Measurements from ENCODE around the gene BTBD9.

The BTBD9 gene

DNA sequence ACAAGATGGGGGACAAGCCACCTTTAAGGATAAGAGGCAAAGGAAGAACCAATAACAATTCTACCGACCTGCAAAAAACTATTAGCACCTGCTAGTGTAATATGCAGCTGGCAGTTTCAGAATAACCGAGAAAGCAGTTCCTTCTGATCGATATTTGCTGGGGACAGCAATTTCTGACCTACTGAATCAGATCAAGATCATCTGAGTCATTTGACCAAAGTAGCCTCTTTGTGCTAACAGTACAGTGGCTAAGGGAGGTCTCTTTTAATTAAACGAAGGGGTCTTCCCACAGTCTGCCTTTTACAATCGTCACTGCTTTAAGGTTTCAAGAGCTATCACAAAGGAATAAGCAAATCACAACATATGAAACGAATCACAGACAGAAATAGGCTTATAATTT is 318.9 kb downstream of the BTBD9 start:
- H3K4me3 ChIP-seq (ENCODE audit: low read depth in 1 of 2, low read length in 2 of 2) = no peak overlapping the region
- no peaks in the 10 kb centered on the region for H3K36me3 ChIP-seq (ENCODE audit: insufficient read depth, low read length)
- no peaks in the 10 kb centered on the region for H3K27me3 ChIP-seq (ENCODE audit: insufficient read depth, low read length, poor library complexity)
- H4K20me1 ChIP-seq (ENCODE audit: insufficient read depth, low read length) = no peaks in the 10 kb centered on the region
- H2AFZ ChIP-seq (ENCODE audit: low read depth, low read length) = no peak overlapping the region
- no peak overlapping the region for H3K4me2 ChIP-seq (ENCODE audit: insufficient read depth, low read length)
- no peaks in the 10 kb centered on the region for H3K4me1 ChIP-seq (ENCODE audit: insufficient read depth, low read length)
- H3K27ac ChIP-seq (ENCODE audit: low read length) = no peak overlapping the region
- H3K9me3 ChIP-seq (ENCODE audit: insufficient read depth, low read length, severe bottlenecking) = no peaks in the 10 kb centered on the region
- TF ChIP-seq EZH2 (IDR thresholded peaks at IDR 0.05; ENCODE audit: borderline replicate concordance, low read depth, low read length, severe bottlenecking) (no peak), CTCF (IDR thresholded peaks at IDR 0.05; ENCODE audit: borderline replicate concordance, extremely low read depth, low read length, poor library complexity, severe bottlenecking) (no peak)
- H3K79me2 ChIP-seq (ENCODE audit: insufficient read depth, low read length) = no peaks in the 10 kb centered on the region
- no peak for DNase-seq
- no peak for ATAC-seq (ENCODE audit: insufficient read depth, low read depth)
- no peak overlapping the region for H3K9ac ChIP-seq (ENCODE audit: low read depth, low read length)

DNA sequence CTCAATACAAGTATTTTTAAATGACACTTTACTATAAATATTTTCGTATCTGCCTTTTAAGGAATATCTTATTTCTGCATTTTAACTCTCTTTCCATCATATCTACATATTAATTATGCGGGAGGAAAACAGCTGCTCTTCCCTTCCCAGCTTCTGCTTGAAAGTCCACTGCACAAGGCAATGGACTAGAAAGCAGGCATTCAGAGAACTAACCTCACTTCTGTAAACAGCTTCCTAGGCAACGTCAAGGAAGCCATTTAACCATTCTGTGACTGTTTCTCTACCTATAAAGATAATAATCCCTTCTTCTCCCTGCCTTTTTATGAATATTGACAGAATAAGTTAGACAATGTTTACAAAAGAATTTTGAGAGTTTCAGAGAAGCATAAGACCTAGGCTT is 319.4 kb downstream of the BTBD9 start:
- no peak overlapping the region for H3K4me2 ChIP-seq (ENCODE audit: insufficient read depth, low read length)
- H4K20me1 ChIP-seq (ENCODE audit: insufficient read depth, low read length) = no peaks in the 10 kb centered on the region
- no peak overlapping the region for H3K9ac ChIP-seq (ENCODE audit: low read depth, low read length)
- DNase-seq = no peak
- no peaks in the 10 kb centered on the region for H3K9me3 ChIP-seq (ENCODE audit: insufficient read depth, low read length, severe bottlenecking)
- H3K79me2 ChIP-seq (ENCODE audit: insufficient read depth, low read length) = no peaks in the 10 kb centered on the region
- no peaks in the 10 kb centered on the region for H3K36me3 ChIP-seq (ENCODE audit: insufficient read depth, low read length)
- H3K27ac ChIP-seq (ENCODE audit: low read length) = no peak overlapping the region
- TF ChIP-seq CTCF (IDR thresholded peaks at IDR 0.05; ENCODE audit: borderline replicate concordance, extremely low read depth, low read length, poor library complexity, severe bottlenecking) = no peak
- no peak for TF ChIP-seq EZH2 (IDR thresholded peaks at IDR 0.05; ENCODE audit: borderline replicate concordance, low read depth, low read length, severe bottlenecking)
- H3K4me3 ChIP-seq (ENCODE audit: low read depth in 1 of 2, low read length in 2 of 2) = no peak overlapping the region
- no peaks in the 10 kb centered on the region for H3K27me3 ChIP-seq (ENCODE audit: insufficient read depth, low read length, poor library complexity)
- H2AFZ ChIP-seq (ENCODE audit: low read depth, low read length) = no peak overlapping the region
- no peak for ATAC-seq (ENCODE audit: insufficient read depth, low read depth)
- no peaks in the 10 kb centered on the region for H3K4me1 ChIP-seq (ENCODE audit: insufficient read depth, low read length)

DNA sequence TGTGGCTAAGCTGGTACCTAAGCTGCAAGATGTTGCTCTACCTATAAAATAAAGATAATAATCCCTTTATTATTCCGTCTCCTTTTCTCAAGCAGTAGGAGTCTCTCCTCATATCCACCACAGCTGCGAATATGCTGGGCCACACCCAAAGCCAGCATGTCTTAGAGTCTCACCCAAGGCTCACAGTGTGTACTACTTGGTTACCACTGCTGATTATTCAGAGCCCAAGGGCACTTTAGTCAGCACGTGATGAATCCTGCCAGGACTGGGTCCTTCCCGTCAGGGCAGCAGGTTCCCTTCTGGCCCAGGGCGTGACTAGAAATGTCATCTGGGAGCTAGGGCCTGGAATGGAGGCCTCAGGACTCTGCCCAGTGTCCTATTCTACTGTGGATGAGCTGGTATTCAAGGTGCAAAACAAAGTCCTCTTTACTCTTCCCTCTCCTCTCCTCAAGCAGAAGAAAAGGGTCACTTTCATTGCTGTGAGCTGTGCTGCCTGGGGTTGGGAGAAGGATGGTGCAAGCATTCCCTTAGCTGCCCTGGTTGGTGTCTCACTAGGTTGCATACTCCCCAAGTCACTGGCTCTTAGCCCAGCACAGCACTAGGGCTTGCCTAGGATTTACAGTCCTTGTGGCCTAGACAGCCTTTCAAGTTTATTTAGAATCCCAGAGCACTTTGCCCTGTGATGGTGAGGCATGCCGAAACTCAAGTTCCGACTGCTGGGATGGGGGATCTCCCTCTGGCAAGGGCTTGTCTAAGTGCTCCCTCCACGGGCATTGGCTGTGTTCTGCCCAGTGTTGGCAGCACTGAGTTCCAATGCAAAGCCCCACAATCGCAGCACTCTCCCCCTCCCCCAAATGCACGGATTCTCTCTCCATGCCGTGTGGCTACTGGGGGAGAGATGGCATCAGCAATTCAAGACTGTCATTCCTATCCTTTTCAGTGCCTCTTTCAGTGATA is 320.2 kb downstream of the BTBD9 start:
- Histone ChIP-seq H3K4me1 (ENCODE audit: insufficient read depth, low read length) (no peaks in the 10 kb centered on the region), H3K36me3 (ENCODE audit: insufficient read depth, low read length) (no peaks in the 10 kb centered on the region), H3K9ac (ENCODE audit: low read depth, low read length) (no peak overlapping the region), H3K79me2 (ENCODE audit: insufficient read depth, low read length) (no peaks in the 10 kb centered on the region), H3K4me2 (ENCODE audit: insufficient read depth, low read length) (no peak overlapping the region), H3K27me3 (ENCODE audit: insufficient read depth, low read length, poor library complexity) (no peaks in the 10 kb centered on the region), H2AFZ (ENCODE audit: low read depth, low read length) (no peak overlapping the region), H3K4me3 (ENCODE audit: low read depth in 1 of 2, low read length in 2 of 2) (no peak overlapping the region), H3K27ac (ENCODE audit: low read length) (no peak overlapping the region), H3K9me3 (ENCODE audit: insufficient read depth, low read length, severe bottlenecking) (no peaks in the 10 kb centered on the region), H4K20me1 (ENCODE audit: insufficient read depth, low read length) (no peaks in the 10 kb centered on the region)
- no peak for ATAC-seq (ENCODE audit: insufficient read depth, low read depth)
- no peak for DNase-seq
- TF ChIP-seq EZH2 (IDR thresholded peaks at IDR 0.05; ENCODE audit: borderline replicate concordance, low read depth, low read length, severe bottlenecking) (no peak), CTCF (IDR thresholded peaks at IDR 0.05; ENCODE audit: borderline replicate concordance, extremely low read depth, low read length, poor library complexity, severe bottlenecking) (no peak)

Measured in DND-41 (cell line).